ENCODE results near the gene WDFY4. TPM values are rescaled to one million over a fixed set of nuclear protein-coding genes. Genes with fewer than 3 reads are reported as not detected.

The WDFY4 gene
- total RNA-seq, 1 experiment from 2014 or later = not detected

DNA sequence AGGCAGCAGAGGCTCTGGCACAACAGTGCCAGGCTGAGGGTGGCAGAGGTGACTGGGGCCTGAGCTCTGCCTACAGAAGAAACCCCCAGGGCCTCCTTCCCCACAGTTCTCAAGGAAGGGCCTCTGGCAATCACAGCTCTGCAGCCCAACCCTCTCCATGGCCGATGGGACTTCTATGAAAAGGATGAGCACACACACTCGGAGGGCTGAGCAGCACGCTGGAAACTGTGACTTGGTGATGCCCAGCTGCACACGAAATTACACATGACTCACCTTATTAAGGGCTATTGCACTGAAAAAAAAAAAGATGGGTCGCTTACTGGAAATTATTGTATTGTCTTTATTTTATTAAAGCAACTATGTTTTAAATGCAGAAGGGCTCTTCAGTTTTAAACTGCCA, 297.9 kb downstream of the WDFY4 start:
- DNase-seq (ENCODE audit: low read depth) = no peak

DNA sequence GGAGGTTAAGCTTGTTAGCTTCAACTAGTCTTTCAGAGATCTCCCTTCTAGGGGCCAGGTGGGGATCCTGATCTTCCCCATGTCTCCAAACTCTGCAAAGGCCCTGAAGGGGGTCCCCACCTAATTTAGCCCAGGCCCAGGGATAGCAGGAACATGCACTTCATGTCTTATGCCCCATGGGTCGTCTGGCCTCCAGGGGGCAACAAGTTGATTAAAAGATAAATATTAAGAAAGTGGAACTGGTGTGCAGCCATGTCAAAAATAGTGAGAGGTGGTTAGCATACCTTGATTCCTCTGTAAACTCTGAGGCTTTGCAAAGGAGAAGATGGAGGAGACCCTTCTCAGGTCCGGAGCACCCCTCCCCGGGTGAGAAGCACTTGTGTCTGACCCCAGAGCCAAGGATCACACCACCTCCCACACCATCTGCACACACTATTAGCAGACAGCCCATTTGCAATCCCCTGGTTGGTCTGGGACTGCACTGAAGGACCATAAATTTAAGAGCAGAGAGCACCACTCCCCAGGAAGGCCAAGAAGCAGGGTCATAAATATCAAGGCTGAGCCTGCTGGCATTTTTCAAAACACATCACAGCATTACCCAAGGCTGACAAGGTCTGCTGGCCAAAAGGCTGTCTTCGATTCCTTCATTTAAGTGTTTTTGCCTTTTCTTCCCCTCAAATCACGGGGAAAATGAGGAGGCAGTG, 299.1 kb downstream of the WDFY4 start:
- DNase-seq (ENCODE audit: low read depth) = no peak

DNA sequence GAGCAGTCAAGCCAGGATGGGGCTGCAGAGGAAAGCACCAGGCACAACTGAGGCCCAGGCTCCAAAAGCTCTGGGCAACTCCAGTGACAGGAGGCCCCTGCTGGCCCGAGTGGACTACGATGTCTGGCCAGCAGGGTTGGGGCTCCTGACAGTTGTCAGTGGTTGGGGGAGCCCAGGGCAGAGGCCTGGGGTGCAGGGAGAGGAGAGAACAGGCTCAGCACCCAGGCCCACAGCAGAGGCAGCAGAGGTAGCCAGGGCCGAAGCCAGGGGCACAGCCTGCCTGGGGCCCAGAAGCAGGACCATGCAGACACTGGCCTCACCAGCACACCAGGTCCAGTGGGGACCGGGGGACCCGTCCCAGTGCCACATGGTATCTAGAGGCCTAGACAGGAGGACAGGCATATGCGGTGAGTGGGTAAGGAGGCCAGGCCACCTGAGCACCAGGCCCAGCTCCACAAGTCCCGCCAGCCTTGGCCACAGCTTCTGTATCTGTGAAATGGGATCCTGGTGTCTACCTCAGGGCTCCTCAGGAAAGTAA, 301.0 kb downstream of the WDFY4 start:
- no peak for DNase-seq (ENCODE audit: low read depth)

DNA sequence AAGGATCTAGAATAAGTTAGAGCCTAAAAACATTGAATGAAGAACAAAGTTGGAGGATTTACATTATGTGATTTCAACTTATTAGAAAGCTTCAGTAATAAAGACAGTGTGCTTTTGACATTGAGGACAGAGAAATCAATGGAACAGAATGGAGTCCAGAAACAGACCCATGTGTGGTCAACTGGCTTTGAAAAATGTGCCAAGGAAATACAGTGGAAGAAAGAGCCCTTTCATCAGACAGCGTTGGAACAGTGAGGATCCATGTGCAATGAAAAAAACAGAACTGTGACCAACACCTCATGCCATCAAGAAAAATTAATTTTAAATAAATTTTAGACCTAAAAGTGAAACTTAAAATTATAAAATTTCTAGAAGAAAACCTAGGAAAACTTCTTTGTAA, 305.6 kb downstream of the WDFY4 start:
- DNase-seq (ENCODE audit: low read depth) = no peak

DNA sequence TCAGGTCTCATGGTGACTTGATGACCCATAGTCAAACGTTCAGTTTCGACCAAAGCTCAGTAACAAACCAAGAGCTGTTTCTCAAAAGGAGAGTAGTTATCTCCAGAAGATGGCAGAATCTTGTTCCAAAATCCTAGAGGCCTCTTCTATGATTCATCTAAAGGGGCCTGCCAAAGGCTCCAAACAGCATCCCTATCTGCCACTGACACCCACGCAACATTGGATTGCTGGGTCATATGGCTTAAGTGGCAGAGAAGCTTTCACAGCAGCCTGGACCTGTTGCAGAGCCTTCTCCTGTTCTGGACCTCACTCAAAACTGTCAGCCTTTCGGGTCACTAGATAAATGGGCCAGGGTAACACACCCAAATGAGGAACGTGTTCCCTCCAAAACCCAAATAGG, 309.0 kb downstream of the WDFY4 start:
- DNase-seq (ENCODE audit: low read depth) = no peak

DNA sequence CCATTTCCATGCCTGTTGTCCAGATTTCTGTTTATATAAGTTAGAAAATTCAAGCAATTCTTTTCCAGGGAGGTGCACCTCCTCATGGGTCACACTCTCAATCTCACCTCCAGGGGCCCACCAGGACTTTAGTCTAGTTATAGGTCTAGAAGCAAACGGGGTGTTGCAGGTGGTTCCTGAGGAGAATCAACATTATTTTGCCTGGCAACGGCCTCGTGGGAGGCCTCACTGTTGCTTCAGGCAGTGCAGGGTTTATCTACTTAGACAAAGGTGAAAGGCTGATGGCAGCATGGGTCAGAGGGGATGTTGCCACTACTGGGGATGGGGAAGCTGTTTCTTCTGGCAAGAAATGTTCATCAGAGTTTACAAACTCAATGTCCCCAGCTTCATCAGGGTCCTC, 311.7 kb downstream of the WDFY4 start:
- DNase-seq (ENCODE audit: low read depth) = no peak

DNA sequence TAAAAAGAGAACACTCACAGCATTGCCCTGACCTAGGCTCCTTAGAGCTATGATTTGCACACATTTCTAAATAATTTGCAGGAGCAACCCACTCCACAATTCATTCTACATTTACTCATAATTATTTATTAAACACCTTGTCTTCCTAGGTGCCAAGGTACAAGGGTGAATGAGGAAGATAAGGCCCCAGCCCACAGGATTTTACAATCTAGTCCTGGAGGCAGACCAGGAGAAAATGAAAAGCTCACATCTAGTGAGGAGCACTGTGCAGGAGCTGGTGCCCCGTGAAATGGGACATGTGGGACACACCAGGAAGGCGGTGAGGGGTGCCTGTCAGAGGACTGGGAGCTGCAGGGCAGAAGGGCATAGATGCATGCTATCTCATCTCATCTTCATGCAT, 314.7 kb downstream of the WDFY4 start:
- DNase-seq (ENCODE audit: low read depth) = no peak

DNA sequence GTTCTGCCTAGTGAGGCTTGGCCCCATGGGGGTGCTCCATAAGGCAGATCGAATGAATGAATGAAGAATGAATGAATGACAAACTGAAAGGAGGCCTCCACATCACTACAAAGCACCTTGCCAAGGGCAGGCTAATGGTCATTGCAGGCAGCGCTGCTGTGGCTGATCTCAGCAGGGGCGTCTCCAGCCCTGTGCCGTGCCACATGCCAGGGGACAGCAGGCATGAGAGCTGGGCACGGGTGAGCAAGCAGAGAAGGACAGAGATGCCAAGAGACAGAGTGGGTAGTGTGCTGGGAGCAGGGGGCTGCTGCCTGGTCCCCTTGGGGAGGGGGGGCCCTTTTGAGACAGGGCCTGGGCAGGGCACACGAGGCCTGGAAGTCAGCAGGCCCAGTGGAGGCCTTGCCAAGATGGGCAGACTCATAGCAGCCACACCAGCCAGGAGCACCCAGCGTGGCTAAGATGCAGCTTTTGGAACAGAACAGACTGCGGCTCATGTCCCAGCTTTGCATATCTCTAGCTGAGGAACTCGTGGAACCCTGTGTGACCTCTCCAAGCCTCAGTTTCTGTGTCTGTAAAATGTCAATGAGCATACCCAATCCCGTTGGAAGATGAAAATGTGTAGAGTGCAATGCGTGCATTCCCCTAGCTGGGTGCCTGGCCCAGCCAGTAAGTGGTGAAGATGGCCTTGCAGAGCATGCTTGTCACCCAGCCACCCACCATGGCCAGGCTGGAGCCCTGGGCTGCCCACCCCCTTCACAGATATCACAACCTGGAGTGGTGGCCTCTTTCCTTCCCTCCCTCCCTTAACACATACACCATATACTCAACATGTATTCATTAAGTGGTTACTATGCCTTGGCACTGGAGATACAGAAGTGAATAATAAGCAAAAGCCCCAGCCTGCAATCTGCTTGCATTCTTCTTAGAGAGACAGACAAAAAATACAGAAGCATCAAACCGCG, 316.0 kb downstream of the WDFY4 start:
- DNase-seq (ENCODE audit: low read depth) = no peak

DNA sequence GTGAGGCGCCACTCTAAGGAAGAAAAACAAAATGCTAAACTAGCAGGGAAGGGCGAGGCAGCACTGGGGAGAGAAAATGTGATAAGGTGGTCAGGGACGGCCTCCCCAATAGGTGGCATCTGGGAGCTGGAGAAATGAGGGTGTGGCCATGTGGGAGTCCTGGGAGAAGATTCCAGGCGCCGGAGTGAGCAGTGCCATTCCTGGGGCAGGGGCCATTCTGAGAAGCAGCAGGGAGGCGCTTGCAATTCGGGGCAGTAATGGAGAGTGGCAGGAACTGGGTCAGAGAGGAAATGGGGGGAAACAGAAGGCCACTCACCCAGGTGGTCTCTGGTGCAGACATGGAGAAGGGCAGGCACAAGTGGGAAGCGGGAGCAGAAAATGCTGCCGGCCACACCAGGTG, 316.7 kb downstream of the WDFY4 start:
- peak; percentile 14 for DNase-seq (ENCODE audit: low read depth)

DNA sequence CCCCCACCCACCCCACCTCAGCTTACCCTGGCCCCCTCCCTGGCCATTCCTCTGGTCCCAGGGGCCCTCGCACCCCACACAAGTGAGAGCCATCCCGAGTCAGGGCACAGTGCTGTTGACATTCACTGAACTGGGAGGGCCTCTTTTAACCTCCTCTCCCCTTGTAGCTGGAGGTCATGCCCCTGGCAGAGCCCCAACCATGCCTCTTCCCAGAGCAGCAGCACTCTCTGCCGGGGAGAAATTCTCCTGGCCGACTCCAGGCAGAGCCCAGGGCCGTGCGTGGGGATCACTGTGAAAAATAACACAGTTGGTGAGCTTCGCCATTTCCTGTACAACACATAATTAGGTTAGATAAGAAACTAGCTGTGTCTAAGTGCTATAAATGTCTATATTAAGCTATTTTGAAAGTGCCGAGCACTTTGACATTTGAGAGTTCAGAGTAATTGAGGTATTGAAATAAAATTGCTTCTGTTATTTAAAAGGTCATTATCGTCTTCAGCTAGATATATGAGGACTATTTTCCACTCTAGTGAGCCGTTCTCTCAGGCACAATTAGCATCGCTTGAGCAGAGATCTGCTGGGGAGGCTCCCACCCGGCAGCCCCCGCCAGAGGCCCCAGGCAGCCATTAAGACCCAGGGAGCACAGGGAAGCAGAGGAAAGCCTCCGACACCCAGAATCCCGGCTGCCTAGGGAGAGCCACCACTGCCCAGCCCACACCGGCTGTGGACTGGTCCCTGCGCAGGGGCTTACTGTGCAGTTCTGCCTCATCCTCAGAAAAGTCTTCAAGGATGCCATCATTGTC, 317.4 kb downstream of the WDFY4 start:
- no peak for DNase-seq (ENCODE audit: low read depth)

DNA sequence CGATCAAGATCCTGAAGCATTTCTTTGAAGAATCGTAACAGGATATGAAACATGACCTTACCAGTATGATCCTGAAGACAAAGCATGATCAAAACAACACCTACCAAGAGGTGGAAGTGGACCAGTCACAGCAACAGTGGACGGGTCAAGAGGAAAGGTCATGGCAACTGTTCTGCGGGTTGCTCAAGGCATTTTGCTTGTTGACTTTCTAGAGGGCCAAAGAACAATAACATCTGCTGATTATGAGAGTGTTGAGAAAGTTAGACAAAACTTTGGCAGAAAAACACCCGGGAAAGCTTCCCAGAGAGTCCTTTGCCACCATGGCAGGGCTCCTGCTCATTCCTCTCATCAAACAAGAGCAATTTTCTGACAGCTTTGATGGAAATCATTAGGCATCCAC, 320.6 kb downstream of the WDFY4 start:
- DNase-seq (ENCODE audit: low read depth) = no peak

DNA sequence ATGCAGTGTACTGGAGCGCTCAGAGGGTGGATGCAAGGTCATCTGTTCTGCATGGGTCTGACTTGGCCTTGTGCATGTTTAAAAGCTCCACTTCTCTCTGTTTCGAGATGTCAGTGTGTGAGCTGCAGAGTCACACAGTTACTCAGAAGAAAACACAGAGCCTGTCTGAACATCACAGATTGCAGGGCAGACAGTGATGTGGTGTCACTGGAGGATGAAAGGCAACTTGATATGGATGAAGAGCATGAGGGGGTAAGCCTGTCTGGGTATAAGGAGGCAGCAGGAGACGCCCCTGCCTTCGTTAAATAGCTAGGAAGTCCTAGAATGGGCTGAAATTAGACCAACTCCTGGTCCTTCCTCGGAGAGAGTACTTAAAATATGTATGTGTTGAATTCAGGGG, 322.5 kb downstream of the WDFY4 start:
- no peak for DNase-seq (ENCODE audit: low read depth)

DNA sequence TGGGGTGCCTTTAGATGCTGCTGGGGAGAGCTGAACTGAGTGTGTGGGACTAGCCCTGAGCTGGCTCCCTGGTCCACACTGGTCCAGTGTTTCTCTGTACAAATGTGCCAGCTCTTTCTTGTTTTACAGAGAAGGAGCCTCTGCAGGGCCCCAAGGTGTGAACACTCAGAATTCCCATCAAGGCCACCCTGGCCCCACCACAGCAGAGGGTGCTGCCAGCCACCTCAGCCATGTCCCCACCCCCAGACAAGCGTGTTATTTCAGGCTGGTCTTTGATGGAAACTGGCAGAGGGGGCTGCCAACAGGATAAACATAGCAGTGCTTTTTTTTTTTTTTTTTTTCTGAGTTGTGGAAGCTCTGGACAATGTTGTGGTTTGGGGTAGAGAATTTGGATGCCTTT, 323.4 kb downstream of the WDFY4 start:
- no peak for DNase-seq (ENCODE audit: low read depth)

DNA sequence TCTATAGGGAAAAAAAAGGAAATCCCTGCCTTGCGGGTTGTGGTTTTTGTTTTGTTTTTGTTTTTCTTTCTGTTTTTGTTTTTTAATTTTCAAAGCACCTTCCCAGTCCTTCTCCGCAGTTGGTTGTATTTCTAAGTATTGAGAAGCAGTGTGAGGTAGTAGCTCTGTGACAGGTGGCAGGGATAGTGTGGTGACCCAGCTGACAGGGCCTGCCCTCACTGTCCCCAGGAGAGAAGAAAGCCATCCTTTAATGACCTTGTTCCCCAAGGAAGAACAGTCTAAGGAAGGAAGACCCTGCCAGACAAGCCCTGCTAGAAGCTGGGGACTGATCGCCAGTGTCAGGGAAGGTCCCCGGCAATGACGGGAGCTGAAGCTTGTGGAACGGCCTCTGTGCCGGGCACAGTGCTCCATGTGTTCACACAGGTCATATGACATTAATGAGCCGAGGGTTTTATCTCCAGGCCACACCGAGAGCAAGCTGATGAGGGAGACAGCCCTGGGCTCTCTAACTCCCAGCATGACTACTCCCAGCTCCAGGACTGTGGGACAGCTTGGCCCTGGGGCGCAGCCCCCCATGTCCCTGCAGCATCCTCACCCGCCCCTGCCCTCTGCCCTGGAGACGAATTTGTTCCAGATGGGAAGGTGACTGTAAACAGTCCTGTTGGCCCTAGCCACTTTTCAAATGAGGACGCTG, 324.0 kb downstream of the WDFY4 start:
- DNase-seq (ENCODE audit: low read depth) = no peak

DNA sequence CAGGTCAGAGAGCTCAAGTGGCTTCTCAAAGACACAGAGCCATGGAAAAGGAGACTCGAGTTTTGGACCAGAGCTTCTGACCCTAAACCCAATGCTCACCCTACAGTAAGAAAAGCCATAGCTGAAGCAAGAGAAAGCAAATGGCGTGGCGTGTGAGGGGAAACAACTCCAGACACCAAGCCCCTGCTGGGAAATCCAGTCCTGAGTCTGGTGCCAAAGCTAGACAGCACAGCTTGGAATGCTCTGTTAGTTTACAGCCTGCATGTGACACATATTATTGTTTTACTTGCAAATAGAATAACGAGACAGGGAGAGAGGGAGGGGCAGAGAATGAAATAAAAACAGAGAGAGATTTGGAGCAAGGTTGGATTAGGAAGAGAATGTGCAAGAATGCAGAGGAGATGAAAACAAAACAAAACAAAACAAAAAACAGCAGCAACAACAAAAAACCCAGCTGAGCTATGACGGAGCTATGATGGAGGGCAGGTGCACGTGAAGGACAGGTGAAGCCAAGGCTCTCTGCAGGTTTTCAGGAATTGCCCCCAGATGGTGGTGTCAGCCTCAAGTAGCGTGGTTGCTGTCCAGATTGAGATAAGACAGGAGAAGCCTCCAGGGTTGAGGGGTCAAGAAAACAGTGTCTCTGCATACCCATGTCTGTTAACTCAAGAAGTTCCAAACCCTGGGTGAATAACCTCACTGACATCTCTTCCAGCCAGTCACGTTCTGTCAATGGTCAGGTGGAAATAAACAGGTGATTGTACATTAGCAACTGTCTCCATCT, 324.7 kb downstream of the WDFY4 start:
- DNase-seq (ENCODE audit: low read depth) = no peak

DNA sequence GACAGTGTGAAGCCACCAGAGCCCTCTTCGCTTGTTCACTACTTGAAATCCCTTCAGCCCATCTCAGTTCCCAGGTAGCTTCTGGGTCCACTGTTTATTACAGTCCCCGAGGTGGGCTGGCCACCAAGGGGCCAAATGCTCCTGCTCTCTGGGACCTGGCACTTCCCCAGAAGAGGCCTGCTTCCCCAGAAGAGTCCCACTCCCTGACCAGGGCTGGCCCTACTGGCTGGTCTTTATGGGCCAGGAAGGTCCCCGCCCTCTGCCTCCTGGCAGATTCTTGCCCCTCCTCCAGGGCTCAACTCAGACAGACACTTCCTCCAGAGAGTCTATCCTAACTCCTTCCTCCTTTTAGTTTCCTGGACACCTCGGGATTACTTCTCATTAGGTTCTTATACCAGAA, 325.6 kb downstream of the WDFY4 start:
- DNase-seq (ENCODE audit: low read depth) = no peak

DNA sequence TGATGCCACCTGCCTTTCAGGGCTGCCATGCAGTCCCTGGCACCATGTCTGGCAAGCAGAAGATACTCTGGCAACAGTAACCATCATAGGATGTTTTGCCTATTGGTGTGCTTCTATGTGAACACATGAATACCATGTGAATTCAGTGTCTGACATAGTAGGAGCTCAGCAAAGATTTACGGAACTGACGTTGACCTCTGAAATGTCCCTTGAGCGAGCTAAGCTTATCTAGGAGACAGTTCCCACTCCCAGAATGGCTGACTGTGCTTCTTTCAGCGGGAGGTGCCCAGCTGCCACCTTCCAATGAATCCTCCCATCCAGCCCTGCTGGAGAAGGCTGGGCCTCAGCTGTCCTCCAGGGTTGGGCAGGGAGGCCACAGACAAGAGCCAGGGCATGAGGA, 326.2 kb downstream of the WDFY4 start:
- no peak for DNase-seq (ENCODE audit: low read depth)

DNA sequence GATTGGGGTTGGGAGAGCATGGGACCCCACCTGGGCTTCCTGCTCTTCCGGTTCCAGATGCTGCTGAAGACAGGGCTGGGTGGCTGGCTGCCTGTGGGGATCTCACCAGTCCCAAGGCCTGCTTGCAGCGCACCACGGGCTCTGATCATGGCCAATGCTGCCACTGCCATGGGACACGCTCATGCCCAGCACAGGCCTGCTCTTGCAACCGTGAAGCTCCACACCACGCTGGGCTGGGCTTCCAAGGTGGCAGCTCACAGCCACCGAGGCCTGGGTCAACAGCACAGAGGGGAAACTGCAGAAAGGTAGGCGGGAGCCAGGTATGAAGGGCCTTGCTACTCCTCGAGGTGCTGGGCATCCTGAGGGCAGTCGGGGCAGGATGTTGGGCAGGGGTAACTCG, 327.1 kb downstream of the WDFY4 start:
- DNase-seq (ENCODE audit: low read depth) = no peak

DNA sequence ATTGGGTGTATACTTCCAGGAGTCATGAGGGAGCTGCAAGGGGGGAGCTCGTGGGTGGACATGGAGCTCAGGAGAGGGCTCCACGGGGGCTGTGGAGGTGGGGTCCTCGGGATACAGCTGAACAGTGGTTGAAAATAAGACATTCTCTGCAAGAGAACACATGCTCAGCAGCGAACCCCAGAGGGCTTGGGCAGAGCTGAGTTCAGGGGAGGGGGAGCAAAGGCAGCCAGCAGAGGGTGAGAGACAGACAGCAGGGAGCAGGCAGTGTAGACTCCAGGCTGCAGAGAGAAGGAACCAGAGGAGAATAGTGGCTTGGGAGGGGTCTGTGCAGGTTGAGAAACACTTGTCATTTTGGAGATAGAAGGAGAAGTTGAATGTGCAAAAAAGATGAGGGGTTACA, 327.9 kb downstream of the WDFY4 start:
- DNase-seq (ENCODE audit: low read depth) = no peak

DNA sequence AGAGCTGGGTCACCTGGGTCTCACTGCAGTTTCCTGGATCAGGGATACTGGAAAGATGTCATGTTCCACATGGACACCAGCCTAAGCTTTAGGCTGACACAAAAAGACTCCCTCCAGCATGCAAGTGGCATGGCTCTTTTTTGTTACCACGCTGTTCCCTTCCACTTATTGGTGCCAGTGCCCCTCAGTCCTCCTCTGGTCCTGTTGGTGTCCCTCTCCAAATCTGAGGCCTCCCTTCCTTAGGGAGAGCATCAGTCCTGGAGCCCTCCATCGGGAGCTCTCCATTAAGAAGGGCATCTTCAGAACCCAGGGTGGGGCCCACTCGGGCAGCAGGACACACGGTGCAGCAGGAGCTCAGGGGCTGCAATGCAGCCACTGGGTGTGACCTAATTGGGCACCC, 331.0 kb downstream of the WDFY4 start:
- DNase-seq (ENCODE audit: low read depth) = no peak

DNA sequence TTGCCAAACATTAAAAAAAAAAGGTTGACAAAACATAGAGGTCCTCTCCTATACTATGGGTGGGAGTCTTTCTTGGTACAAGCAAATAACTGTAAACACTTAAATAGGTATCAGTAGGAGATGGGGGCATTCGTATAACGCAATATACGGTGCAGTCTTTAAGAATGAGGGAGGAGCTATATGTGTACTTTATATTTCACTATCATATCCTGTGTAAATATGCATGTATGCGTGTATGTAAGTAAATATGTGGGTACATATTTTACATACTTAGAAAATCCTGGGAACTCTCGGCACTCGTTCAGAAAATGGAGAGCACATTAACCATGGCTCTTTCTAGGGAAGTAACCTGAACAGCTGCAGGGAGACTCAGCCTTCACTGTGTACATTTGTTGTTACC, 337.0 kb downstream of the WDFY4 start:
- no peak for DNase-seq (ENCODE audit: low read depth)
